ENCODE data around the gene CLSTN2.

GRCh38 chr3:139930211-139930610 is 4.8 kb upstream of the CLSTN2 start:
- no peak for TF ChIP-seq BHLHE40 (IDR thresholded peaks at IDR 0.05; ENCODE audit: borderline replicate concordance)
- TF ChIP-seq SUZ12 (IDR thresholded peaks at IDR 0.05) = no peak
- TF ChIP-seq SP1 (IDR thresholded peaks at IDR 0.05) = no peak
- no peak for TF ChIP-seq FOXM1 (IDR thresholded peaks at IDR 0.05; ENCODE audit: borderline replicate concordance)
- TF ChIP-seq ZNF384 (IDR thresholded peaks at IDR 0.05) = no peak
- TF ChIP-seq FOXA1 (IDR thresholded peaks at IDR 0.05) = no peak
- TF ChIP-seq FOXK2 (IDR thresholded peaks at IDR 0.05) = no peak
- TF ChIP-seq PKNOX1 (IDR thresholded peaks at IDR 0.05) = no peak
- TF ChIP-seq L3MBTL2 (conservative IDR thresholded peaks at IDR 0.05) = no peak
- no peak for TF ChIP-seq NFRKB (IDR thresholded peaks at IDR 0.05)

Data from HEK293T (cell line).